K562 (cell line): Measurements from ENCODE around the gene TAMALIN. TPM values are rescaled to one million over a fixed set of nuclear protein-coding genes. Genes with fewer than 3 reads are reported as not detected.

Experiments
- ARID1B ChIP-seq: fragments of 450-650 bp; IDR thresholded peaks from 2 replicates; pipeline ENCODE4 v1.6.1; 2016; ENCODE audit warnings: antibody characterized with exemption, mild to moderate bottlenecking, inconsistent platforms
- ARID2 ChIP-seq: fragments of 450-650 bp; IDR thresholded peaks from 2 replicates; pipeline ENCODE4 v1.6.1; 2017; ENCODE audit warnings: antibody characterized with exemption, mild to moderate bottlenecking
- ATF1 ChIP-seq, 2 experiments: fragments of 450-650 bp in 1 of 2; IDR thresholded peaks; 2 replicates each; pipeline ENCODE4 v1.6.1; 2016; ENCODE audit warnings: missing compliant biosample characterization in 1 of 2, missing genetic modification characterization in 1 of 2
- CAMTA2 ChIP-seq: fragments of 250-450 bp; sonication (Bioruptor Pico); conservative IDR thresholded peaks from 2 replicates; pipeline ENCODE4 v1.5.1; 2022
- CEBPB ChIP-seq: fragments of 450-650 bp; IDR thresholded peaks from 2 replicates; pipeline ENCODE4 v1.6.1; 2016; ENCODE audit warnings: missing genetic modification characterization, missing compliant biosample characterization
- CREB1 ChIP-seq, 2 experiments: sonication (generic) in 1 of 2; formaldehyde crosslinking in 1 of 2; IDR thresholded peaks; 2 replicates each; pipeline versions ENCODE4 v1.6.1 to v1.8.0; 2012 to 2022; ENCODE audit warnings: inconsistent platforms in 1 of 2, mild to moderate bottlenecking in 1 of 2, missing genetic modification reagents in 1 of 2, moderate library complexity in 1 of 2
- CXXC5 ChIP-seq: fragments of 250-450 bp; sonication (Bioruptor Pico); IDR thresholded peaks from 2 replicates; pipeline ENCODE4 v1.8.0; 2022; ENCODE audit warnings: inconsistent platforms, mild to moderate bottlenecking, moderate library complexity
- DPF2 ChIP-seq: fragments of 450-650 bp; IDR thresholded peaks from 2 replicates; pipeline ENCODE4 v1.6.1; 2016
- HDAC3 ChIP-seq: fragments of 450-650 bp; IDR thresholded peaks from 2 replicates; pipeline ENCODE4 v1.6.1; 2018; ENCODE audit warnings: borderline replicate concordance, mild to moderate bottlenecking, moderate library complexity; ENCODE audit not compliant: partially characterized antibody
- HIVEP1 ChIP-seq: fragments of 250-450 bp; sonication (Bioruptor Pico); IDR thresholded peaks from 2 replicates; pipeline ENCODE4 v1.4.0; 2020; ENCODE audit warnings: mild to moderate bottlenecking
- HMGN3 ChIP-seq: IDR thresholded peaks from 2 replicates; pipeline ENCODE4 v1.6.1; 2011; ENCODE audit warnings: borderline replicate concordance, low read depth, mild to moderate bottlenecking, mixed read lengths, low read length; ENCODE audit not compliant: insufficient read length; ENCODE audit errors: extremely low read depth
- JUND ChIP-seq, 2 experiments: IDR thresholded peaks; 2 replicates in 1 of 2; 3 replicates in 1 of 2; pipeline ENCODE4 v1.6.1; 2011; ENCODE audit warnings: borderline replicate concordance in 2 of 2, low read depth in 2 of 2, low read length in 2 of 2, improper control_type of control experiment in 1 of 2, missing biosample characterization in 1 of 2, missing genetic modification characterization in 1 of 2, missing genetic modification reagents in 1 of 2
- MAZ ChIP-seq, 2 experiments: fragments of 450-650 bp in 1 of 2; sonication (generic) in 1 of 2; formaldehyde crosslinking; IDR thresholded peaks in 1 of 2; conservative IDR thresholded peaks in 1 of 2; 2 replicates each; pipeline versions ENCODE4 v1.4.0 to v1.5.0; 2020; ENCODE audit warnings: mild to moderate bottlenecking in 1 of 2, missing genetic modification reagents in 1 of 2
- MED1 ChIP-seq: sonication (generic); formaldehyde crosslinking; IDR thresholded peaks from 2 replicates; pipeline ENCODE4 v1.8.1; 2023; ENCODE audit warnings: missing genetic modification reagents, borderline replicate concordance
- PHB2 ChIP-seq: fragments of 450-650 bp; IDR thresholded peaks from 2 replicates; pipeline ENCODE4 v1.6.1; 2017; ENCODE audit warnings: low read depth
- SIN3A ChIP-seq, 2 experiments: fragments of 150-350 bp in 1 of 2; IDR thresholded peaks; 2 replicates each; pipeline ENCODE4 v1.6.1; 2011 to 2016; ENCODE audit warnings: borderline replicate concordance in 2 of 2, low read depth in 2 of 2, low read length in 2 of 2, mild to moderate bottlenecking in 2 of 2, moderate library complexity in 2 of 2; ENCODE audit not compliant: control insufficient read depth in 1 of 2
- SMARCA5 ChIP-seq: fragments of 450-650 bp; IDR thresholded peaks from 2 replicates; pipeline ENCODE4 v1.6.1; 2016
- TEAD1 ChIP-seq, 2 experiments: fragments of 450-650 bp in 1 of 2; sonication (generic) in 1 of 2; formaldehyde crosslinking; IDR thresholded peaks; 2 replicates each; pipeline versions ENCODE4 v1.4.0 to v1.8.0; 2020 to 2022; ENCODE audit warnings: mild to moderate bottlenecking in 2 of 2, missing genetic modification reagents in 1 of 2
- ZFP36 ChIP-seq: fragments of 150-350 bp; IDR thresholded peaks from 2 replicates; pipeline ENCODE4 v1.6.1; 2018; ENCODE audit warnings: low read length, low read depth; ENCODE audit not compliant: partially characterized antibody
- ZNF263 ChIP-seq: sonication (generic); formaldehyde crosslinking; IDR thresholded peaks from 2 replicates; pipeline ENCODE4 v1.8.0; 2022; ENCODE audit warnings: mild to moderate bottlenecking, missing genetic modification reagents, borderline replicate concordance
- ZNF316 ChIP-seq: fragments of 450-650 bp; IDR thresholded peaks from 2 replicates; pipeline ENCODE4 v1.6.1; 2016
- polyA plus RNA-seq, 8 experiments: library from polyadenylated mRNA; depleted of rRNA in 4 of 8; stranded (reverse) in 5 of 8; unstranded in 3 of 8; fragments of >200 nt; fragmentation: Nextera tagmentation in 2 of 8; fragmentation: Illumina TruSeq in 1 of 8; extraction: Ambion mirVana in 2 of 8; extraction: Trizol in 1 of 8; gene quantifications; 2 replicates each; pipeline versions ENCODE4 v1.2.1 to v1.2.3, GENCODE V29; 2011 to 2014; ENCODE audit warnings: inconsistent platforms in 1 of 8, missing spikeins in 1 of 8
- total RNA-seq, 7 experiments: library from RNA; depleted of rRNA in 6 of 7; stranded (reverse); fragments of >200 nt in 6 of 7; fragmentation: Illumina TruSeq in 2 of 7; extraction: Trizol in 2 of 7; gene quantifications; 2 replicates each; pipeline versions ENCODE4 v1.2.1 to v1.2.3, GENCODE V29; 2011 to 2021; ENCODE audit warnings: low replicate concordance in 1 of 7
- TF ChIP-seq, protein P1 (sequence below), 2 experiments: IDR thresholded peaks; 2 replicates each; pipeline ENCODE4 v1.6.1; 2011; ENCODE audit warnings: borderline replicate concordance in 1 of 2, control low read depth in 1 of 2, low read depth in 1 of 2, low read length in 1 of 2, mild to moderate bottlenecking in 1 of 2, mixed read lengths in 1 of 2, moderate library complexity in 1 of 2; ENCODE audit not compliant: insufficient read depth in 1 of 2, insufficient read length in 1 of 2, poor library complexity in 1 of 2, severe bottlenecking in 1 of 2; ENCODE audit errors: extremely low read depth in 1 of 2
- TF ChIP-seq, protein P2 (sequence below): fragments of 250-450 bp; sonication (Bioruptor Pico); IDR thresholded peaks from 2 replicates; pipeline ENCODE4 v1.4.0; 2020; ENCODE audit warnings: mild to moderate bottlenecking, moderate library complexity, borderline replicate concordance

TAMALIN gene
- total and polyA plus RNA-seq, 9 of the 15 experiments (the other 6 are each of a cell fraction or from before 2014, with no cell fraction given), result 0.74 to 2.2 (median 1.5) TPM; not detected in 2

DNA sequence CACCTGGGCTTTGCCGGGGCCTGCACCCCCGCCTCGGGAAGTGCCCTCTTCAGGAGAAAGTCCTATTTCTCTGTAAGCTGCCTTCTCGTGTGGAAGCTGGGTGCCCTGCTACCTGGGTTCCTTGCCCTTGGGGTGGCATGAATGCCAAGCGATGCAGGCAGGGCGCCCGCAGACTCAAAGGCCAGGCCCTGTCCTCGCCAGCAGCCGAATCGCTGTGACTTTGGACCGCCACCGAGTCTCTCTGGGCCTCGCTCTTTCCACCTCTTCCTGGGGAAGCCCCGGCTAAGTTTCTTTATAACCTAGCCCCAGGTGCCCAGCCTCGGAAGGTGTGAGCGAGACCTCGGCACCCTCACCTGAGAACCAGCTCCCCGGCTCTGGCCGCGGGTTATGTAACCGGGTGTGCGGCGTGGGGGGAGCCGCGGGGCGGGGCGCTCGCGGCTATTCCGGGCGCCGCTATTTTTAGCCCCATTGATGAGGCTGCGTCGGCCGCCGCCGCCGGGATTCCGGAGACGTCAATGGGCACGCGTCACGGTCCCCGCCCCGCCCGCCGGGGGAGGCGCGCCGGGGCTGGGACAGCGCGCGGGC is 29.9 kb downstream of the TAMALIN start (continued):
- TF ChIP-seq JUND (IDR thresholded peaks at IDR 0.05; ENCODE audit: borderline replicate concordance, low read depth, low read length), result peak; percentile 17; the same call in 1 of the 2 replicates
- no peak; the same call in 2 of the 3 replicates for TF ChIP-seq JUND (tag; IDR thresholded peaks at IDR 0.05; ENCODE audit: borderline replicate concordance, low read depth, low read length)
- TF ChIP-seq ATF1 (CRISPR knock-in tag; IDR thresholded peaks at IDR 0.05), result 0 out of 2 replicates have a peak, but pooled peaks have one; percentile 22
- TF ChIP-seq ATF1 (tag; IDR thresholded peaks at IDR 0.05), result peak; percentile 70
- 0 out of 2 replicates have a peak, but pooled peaks have one; percentile 7 for TF ChIP-seq CEBPB
- TF ChIP-seq HMGN3, result peak; percentile 95
- no peak for TF ChIP-seq MED1 (CRISPR knock-in tag)
- TF ChIP-seq HIVEP1 (CRISPR knock-in tag), result 0 out of 2 replicates have a peak, but pooled peaks have one; percentile 62
- TF ChIP-seq CAMTA2 (CRISPR knock-in tag), result no peak
- 0 out of 2 replicates have a peak, but pooled peaks have one; percentile 33 for TF ChIP-seq SMARCA5
- TF ChIP-seq, protein P1, sequence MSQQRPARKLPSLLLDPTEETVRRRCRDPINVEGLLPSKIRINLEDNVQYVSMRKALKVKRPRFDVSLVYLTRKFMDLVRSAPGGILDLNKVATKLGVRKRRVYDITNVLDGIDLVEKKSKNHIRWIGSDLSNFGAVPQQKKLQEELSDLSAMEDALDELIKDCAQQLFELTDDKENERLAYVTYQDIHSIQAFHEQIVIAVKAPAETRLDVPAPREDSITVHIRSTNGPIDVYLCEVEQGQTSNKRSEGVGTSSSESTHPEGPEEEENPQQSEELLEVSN (IDR thresholded peaks at IDR 0.05; ENCODE audit: borderline replicate concordance in 1 of 2, extremely low read depth in 1 of 2, insufficient read depth in 1 of 2, insufficient read length in 1 of 2, low read depth in 1 of 2, low read length in 1 of 2, poor library complexity in 1 of 2, severe bottlenecking in 1 of 2), result peak in 1 of 2 experiments; percentile 54
- 0 out of 4 replicates have a peak, but pooled peaks of 1 of the 2 experiments have one; percentile 21 for TF ChIP-seq TEAD1 (CRISPR knock-in tag; IDR thresholded peaks at IDR 0.05)
- TF ChIP-seq ARID1B, result peak; percentile 36
- no peak for TF ChIP-seq PHB2
- TF ChIP-seq ZFP36, result peak; percentile 10
- TF ChIP-seq CXXC5, result peak; percentile 93
- TF ChIP-seq HDAC3, result peak; percentile 93
- TF ChIP-seq ARID2, result no peak
- peak; percentile 75 to 83 for TF ChIP-seq MAZ (CRISPR knock-in tag; conservative IDR thresholded peaks at IDR 0.05 in 1 of 2, IDR thresholded peaks at IDR 0.05 in 1 of 2)
- TF ChIP-seq ZNF316, result no peak
- TF ChIP-seq DPF2, result no peak; the same call in 1 of the 2 replicates
- peak; percentile 88 for TF ChIP-seq CREB1 (IDR thresholded peaks at IDR 0.05)
- peak; percentile 37; the same call in 1 of the 2 replicates for TF ChIP-seq CREB1 (CRISPR knock-in tag; IDR thresholded peaks at IDR 0.05)
- peak; percentile 19; the same call in 1 of the 2 replicates for TF ChIP-seq ZNF263 (CRISPR knock-in tag)
- TF ChIP-seq, protein P2, sequence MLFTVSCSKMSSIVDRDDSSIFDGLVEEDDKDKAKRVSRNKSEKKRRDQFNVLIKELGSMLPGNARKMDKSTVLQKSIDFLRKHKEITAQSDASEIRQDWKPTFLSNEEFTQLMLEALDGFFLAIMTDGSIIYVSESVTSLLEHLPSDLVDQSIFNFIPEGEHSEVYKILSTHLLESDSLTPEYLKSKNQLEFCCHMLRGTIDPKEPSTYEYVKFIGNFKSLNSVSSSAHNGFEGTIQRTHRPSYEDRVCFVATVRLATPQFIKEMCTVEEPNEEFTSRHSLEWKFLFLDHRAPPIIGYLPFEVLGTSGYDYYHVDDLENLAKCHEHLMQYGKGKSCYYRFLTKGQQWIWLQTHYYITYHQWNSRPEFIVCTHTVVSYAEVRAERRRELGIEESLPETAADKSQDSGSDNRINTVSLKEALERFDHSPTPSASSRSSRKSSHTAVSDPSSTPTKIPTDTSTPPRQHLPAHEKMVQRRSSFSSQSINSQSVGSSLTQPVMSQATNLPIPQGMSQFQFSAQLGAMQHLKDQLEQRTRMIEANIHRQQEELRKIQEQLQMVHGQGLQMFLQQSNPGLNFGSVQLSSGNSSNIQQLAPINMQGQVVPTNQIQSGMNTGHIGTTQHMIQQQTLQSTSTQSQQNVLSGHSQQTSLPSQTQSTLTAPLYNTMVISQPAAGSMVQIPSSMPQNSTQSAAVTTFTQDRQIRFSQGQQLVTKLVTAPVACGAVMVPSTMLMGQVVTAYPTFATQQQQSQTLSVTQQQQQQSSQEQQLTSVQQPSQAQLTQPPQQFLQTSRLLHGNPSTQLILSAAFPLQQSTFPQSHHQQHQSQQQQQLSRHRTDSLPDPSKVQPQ (CRISPR knock-in tag), result no peak
- 0 out of 4 replicates have a peak, but pooled peaks of 1 of the 2 experiments have one; percentile 22 for TF ChIP-seq SIN3A (IDR thresholded peaks at IDR 0.05; ENCODE audit: borderline replicate concordance in 2 of 2, control insufficient read depth in 1 of 2, low read depth in 2 of 2, low read length in 2 of 2)
